Retinal pigment epithelial cell (primary cell): ENCODE results near the gene AHCYL2.

Experiments used
- DNase-seq: peaks from one replicate; pipeline ENCODE4 v3.0.0-alpha.2; 2010; ENCODE audit warnings: low read depth
- H3K4me3 ChIP-seq: 2 replicates; pipeline ENCODE4 v1.5.1; 2011; ENCODE audit warnings: mild to moderate bottlenecking, low read length, control low read depth, moderate library complexity
- TF ChIP-seq, protein P1 (sequence below): conservative IDR thresholded peaks from 2 replicates; pipeline ENCODE4 v1.5.1; 2011; ENCODE audit warnings: low read depth, low read length, control low read depth, inconsistent platforms

The AHCYL2 gene

DNA sequence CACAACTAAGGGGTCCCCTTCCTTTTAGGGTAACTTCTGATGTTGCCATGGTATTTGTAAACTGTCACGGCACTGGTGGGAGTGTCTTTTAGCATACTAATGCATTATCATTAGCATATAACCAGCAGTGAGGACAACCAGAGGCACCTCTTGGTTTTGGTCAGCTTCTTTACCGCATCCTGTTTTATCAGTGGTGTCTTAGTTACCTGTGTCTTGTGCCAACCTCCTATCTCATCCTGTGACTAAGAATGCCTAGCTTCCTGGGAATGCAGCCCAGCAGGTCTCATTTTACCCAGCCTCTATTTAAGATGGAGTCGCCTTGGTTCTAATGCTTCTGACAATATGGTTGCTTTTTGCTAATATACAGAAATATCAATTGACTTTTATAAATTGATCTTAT is 54.9 kb downstream of the AHCYL2 start:
- TF ChIP-seq, protein P1, sequence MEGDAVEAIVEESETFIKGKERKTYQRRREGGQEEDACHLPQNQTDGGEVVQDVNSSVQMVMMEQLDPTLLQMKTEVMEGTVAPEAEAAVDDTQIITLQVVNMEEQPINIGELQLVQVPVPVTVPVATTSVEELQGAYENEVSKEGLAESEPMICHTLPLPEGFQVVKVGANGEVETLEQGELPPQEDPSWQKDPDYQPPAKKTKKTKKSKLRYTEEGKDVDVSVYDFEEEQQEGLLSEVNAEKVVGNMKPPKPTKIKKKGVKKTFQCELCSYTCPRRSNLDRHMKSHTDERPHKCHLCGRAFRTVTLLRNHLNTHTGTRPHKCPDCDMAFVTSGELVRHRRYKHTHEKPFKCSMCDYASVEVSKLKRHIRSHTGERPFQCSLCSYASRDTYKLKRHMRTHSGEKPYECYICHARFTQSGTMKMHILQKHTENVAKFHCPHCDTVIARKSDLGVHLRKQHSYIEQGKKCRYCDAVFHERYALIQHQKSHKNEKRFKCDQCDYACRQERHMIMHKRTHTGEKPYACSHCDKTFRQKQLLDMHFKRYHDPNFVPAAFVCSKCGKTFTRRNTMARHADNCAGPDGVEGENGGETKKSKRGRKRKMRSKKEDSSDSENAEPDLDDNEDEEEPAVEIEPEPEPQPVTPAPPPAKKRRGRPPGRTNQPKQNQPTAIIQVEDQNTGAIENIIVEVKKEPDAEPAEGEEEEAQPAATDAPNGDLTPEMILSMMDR: no peak
- H3K4me3 ChIP-seq: no peak overlapping the region
- no peak for DNase-seq

DNA sequence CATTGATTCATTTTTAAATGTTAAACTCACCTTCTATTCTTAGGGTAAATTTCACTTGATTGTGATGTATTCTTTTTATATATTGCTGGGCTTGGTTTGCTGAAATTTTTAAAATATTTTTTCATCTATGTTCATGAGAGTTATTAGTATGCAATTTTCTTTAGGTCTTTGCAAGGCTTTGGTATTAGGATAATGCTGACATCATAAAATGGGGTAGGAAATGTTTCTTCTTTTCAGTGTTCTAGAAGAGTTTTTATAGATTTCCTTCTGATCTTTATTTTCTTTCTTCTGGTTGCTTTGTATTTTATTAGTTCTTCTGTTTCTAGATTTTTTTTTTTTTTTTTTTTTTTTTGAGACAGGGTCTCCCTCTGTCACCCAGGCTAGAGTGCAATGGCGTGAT is 56.3 kb downstream of the AHCYL2 start:
- no peak overlapping the region for H3K4me3 ChIP-seq
- DNase-seq: no peak

DNA sequence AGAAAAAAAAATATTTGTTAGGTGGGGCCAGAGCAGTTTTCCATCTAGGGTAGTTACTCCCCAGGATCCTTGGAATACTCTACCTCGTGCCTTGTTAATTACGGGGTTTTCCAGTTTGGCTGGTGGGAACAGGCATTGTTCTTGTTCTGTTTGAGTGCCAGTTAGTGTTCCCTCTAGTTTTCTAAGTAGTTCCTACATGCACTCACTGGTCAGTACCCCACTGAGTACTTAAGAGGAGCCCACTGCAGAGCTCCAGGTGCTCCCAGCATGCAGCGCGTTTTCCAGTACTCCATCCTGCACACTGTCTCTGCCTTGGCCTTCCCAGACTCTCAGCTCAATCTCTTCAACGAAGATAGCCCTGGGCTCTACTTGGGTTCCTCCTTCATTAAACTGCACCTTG is 58.0 kb downstream of the AHCYL2 start:
- DNase-seq: no peak
- TF ChIP-seq, protein P1: no peak
- no peak overlapping the region for H3K4me3 ChIP-seq

More for the DNA sequence above, 56.3 kb downstream of the AHCYL2 start:
- TF ChIP-seq, protein P1: no peak

DNA sequence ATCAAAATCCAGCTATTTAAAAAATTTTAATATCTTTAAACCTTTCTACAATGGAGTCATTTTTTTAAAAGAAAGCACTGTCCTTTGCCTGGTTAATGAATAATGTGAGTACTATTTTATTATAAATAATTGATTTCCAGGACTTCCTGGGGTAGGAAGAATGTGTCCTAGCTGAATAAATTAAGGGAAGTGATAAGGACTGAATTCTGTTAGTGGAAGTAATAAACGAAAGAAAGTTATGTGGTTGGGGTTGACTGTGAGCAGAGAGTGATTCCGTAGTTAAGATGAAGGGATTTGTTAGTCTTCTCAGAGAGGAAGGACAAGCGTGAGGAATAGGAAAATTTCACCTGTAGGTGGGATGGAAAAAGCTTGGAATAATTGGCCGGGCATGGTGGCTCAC is 59.1 kb downstream of the AHCYL2 start:
- TF ChIP-seq, protein P1: no peak
- DNase-seq: no peak
- no peak overlapping the region for H3K4me3 ChIP-seq

DNA sequence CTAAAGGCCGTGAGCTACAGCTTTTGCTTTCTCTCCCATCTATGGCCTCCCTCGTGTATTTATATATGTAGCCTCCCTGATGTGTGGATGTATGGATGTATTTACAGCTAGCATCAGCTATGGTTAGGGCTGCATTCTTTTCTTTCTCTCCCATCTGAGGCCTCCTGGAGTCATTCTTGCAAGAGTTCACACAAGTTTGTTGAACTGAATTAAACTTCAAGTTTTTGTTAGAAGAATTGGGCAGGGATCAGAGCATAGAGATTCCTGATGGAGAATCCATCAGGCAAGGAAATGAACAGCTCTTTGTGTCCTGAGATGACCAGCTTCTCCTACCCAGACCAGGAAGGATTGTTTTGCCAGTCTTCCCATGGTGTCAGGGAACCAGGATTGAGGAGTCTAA is 60.3 kb downstream of the AHCYL2 start:
- no peak for DNase-seq
- TF ChIP-seq, protein P1: no peak
- no peak overlapping the region for H3K4me3 ChIP-seq

DNA sequence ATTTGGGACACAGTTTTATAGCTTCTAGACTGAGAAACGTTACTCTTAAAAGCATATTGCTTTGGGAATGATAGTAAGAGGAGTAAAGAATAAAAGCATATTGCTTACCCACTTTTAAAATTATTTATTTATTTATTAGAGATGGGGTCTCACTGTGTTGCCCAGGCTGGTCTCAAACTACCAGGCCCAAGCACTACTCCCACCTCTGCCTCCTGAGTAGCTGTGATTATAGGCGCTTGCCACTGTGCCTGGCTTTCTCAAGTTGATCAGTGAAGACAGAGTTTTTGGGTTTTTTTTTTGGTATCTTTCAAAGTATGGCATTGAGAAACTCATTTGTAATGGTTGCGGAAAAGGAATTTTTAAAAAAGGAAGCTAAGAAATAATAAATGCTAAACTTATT is 68.0 kb downstream of the AHCYL2 start:
- no peak for DNase-seq
- no peak overlapping the region for H3K4me3 ChIP-seq
- TF ChIP-seq, protein P1: no peak

DNA sequence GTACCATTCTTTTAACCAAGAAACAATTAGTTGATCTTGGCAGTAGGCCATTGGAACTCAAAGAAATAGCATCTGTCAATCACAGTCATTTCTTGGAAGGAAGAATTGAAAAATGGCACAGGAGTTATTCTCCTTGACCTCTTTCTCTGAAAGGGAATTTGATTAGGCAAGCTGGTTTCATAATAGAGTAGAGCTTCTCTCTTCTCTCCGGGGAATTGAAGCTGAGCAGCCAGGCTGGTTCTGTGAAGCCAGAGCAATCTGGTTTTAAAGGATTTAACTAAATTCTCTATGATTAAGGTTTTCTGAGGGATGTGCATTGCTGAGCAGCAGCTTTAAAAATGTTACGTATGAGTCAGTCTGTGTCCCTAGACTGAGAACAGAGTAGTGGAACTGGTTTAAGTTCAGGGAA is 70.2 kb downstream of the AHCYL2 start:
- DNase-seq: no peak
- H3K4me3 ChIP-seq: no peak overlapping the region
- TF ChIP-seq, protein P1: no peak
